Posterior vena cava (tissue), 2 donors: Measurements from ENCODE around the gene IGFBP1. TPM values are rescaled to one million over a fixed set of nuclear protein-coding genes. Genes with fewer than 3 reads are reported as not detected.

Source experiments
- DNase-seq: peaks from one replicate; pipeline ENCODE4 v3.0.0-alpha.2; 2020; ENCODE audit warnings: low spot score
- intact Hi-C, 2 donors: fragments of 100-400 bp; cut with DNase I; formaldehyde crosslinking; loops; one replicate each; pipeline versions ENCODE4 v1.14.1 to v1.14.2; 2022 to 2023
- total RNA-seq, 2 donors: library from RNA; stranded (reverse); fragmentation: NEBNext Ultra II Directional; extraction: Animal tissue kit (Norgen Biotek cat#: 25700); gene quantifications; one replicate each; pipeline ENCODE4 v1.2.1, GENCODE V29; 2021
- donor health status: DM: yes; HTN: yes; CAD: no.
- donor health status: DM: yes; HTN: yes; CAD: no.

Gene IGFBP1
- total RNA-seq, 2 donors from 2014 or later = not detected

- intact Hi-C loops = no loop called here
- DNase-seq = no peak
Measured at GRCh38 chr7:45878457-45879144, 9.7 kb upstream of the IGFBP1 start.

GRCh38 chr7:45880433-45880860, 7.8 kb upstream of the IGFBP1 start:
- no peak for DNase-seq
- intact Hi-C loops = no loop called here

GRCh38 chr7:45881280-45881758, 7.0 kb upstream of the IGFBP1 start:
- intact Hi-C loops = no loop called here
- no peak for DNase-seq

- DNase-seq = no peak
- intact Hi-C loops = no loop called here
Measured at GRCh38 chr7:45881759-45882464, 6.4 kb upstream of the IGFBP1 start.

GRCh38 chr7:45882465-45882810, 5.8 kb upstream of the IGFBP1 start:
- DNase-seq = no peak
- intact Hi-C loops = no loop called here

- intact Hi-C loops = no loop called here
- no peak for DNase-seq
Measured at GRCh38 chr7:45884136-45884535, 4.2 kb upstream of the IGFBP1 start.

- no peak for DNase-seq
- intact Hi-C loops = no loop called here
Measured at GRCh38 chr7:45885264-45885882, 2.9 kb upstream of the IGFBP1 start.

- DNase-seq = no peak
- intact Hi-C loops = no loop called here
Measured at GRCh38 chr7:45886931-45887667, 1.2 kb upstream of the IGFBP1 start.

- intact Hi-C loops = no loop called here
- no peak for DNase-seq
Measured at GRCh38 chr7:45888993-45889366, 692 bp downstream of the IGFBP1 start.

GRCh38 chr7:45889367-45890067, 1.2 kb downstream of the IGFBP1 start:
- intact Hi-C loops = no loop called here
- DNase-seq = no peak

- DNase-seq = no peak
Measured at GRCh38 chr7:45890125-45890901, 2.0 kb downstream of the IGFBP1 start.

GRCh38 chr7:45890902-45891461, 2.7 kb downstream of the IGFBP1 start:
- DNase-seq = no peak
- intact Hi-C loops = no loop called here

More at GRCh38 chr7:45890125-45890901, 2.0 kb downstream of the IGFBP1 start:
- intact Hi-C loops = no loop called here

- intact Hi-C loops = no loop called here
Measured at GRCh38 chr7:45891462-45892402, 3.4 kb downstream of the IGFBP1 start.

GRCh38 chr7:45892407-45893035, 4.2 kb downstream of the IGFBP1 start:
- no peak for DNase-seq

More at GRCh38 chr7:45891462-45892402, 3.4 kb downstream of the IGFBP1 start:
- no peak for DNase-seq

GRCh38 chr7:45893374-45893995, 5.2 kb downstream of the IGFBP1 start:
- intact Hi-C loops = no loop called here
- no peak for DNase-seq

More at GRCh38 chr7:45892407-45893035, 4.2 kb downstream of the IGFBP1 start:
- intact Hi-C loops = no loop called here

- intact Hi-C loops = no loop called here
- no peak for DNase-seq
Measured at GRCh38 chr7:45893996-45894664, 5.8 kb downstream of the IGFBP1 start.
